Natural killer cell (primary cell): ENCODE results near the gene DUSP1. TPM values are rescaled to one million over a fixed set of nuclear protein-coding genes. Genes with fewer than 3 reads are reported as not detected.

Source experiments
- ATAC-seq, 3 donors: fragments of 150-1000 bp in 2 of 3; fragments of 200-7000 bp in 1 of 3; cut with Tn5 transposase; 1 replicate in 1 of 3; 2 replicates in 2 of 3; pipeline ENCODE4 v1.10.0; 2021; ENCODE audit warnings: mild to moderate bottlenecking in 2 of 3, moderate library complexity in 2 of 3
- DNase-seq, 2 donors: peaks; one replicate each; pipeline versions ENCODE4 v3.0.0 to v3.0.0-alpha.2; 2013 to 2021; ENCODE audit warnings: mixed read lengths in 1 of 2
- H3K27ac ChIP-seq: one replicate; pipeline ENCODE4 v1.5.1; 2013; ENCODE audit warnings: mild to moderate bottlenecking, low read length
- H3K27me3 ChIP-seq: one replicate; pipeline ENCODE4 v1.6.1; 2013; ENCODE audit warnings: low read length; ENCODE audit not compliant: control insufficient read depth, insufficient read depth
- H3K36me3 ChIP-seq: one replicate; pipeline ENCODE4 v1.6.1; 2013; ENCODE audit warnings: low read length; ENCODE audit not compliant: control insufficient read depth, insufficient read depth
- H3K4me1 ChIP-seq: one replicate; pipeline ENCODE4 v1.6.1; 2013; ENCODE audit warnings: low read length; ENCODE audit not compliant: control insufficient read depth, insufficient read depth
- H3K4me3 ChIP-seq: one replicate; pipeline ENCODE4 v1.5.1; 2013; ENCODE audit warnings: low read length
- H3K9me3 ChIP-seq: one replicate; pipeline ENCODE4 v1.6.1; 2013; ENCODE audit warnings: low read length; ENCODE audit not compliant: control insufficient read depth, insufficient read depth
- H3K27ac Mint-ChIP-seq, 2 donors: one replicate each; pipeline ENCODE4 v1.8.0; 2022; ENCODE audit warnings: mild to moderate bottlenecking in 2 of 2, mixed read lengths in 2 of 2, moderate library complexity in 1 of 2
- H3K27me3 Mint-ChIP-seq, 2 donors: one replicate each; pipeline ENCODE4 v1.8.0; 2022; ENCODE audit warnings: low read depth in 2 of 2, mixed read lengths in 2 of 2
- H3K36me3 Mint-ChIP-seq: one replicate; pipeline ENCODE4 v1.8.0; 2022; ENCODE audit warnings: mixed read lengths
- H3K4me1 Mint-ChIP-seq, 2 donors: one replicate each; pipeline ENCODE4 v1.8.0; 2022; ENCODE audit warnings: mixed read lengths in 2 of 2
- H3K4me3 Mint-ChIP-seq: one replicate; pipeline ENCODE4 v1.8.0; 2022; ENCODE audit warnings: mild to moderate bottlenecking, moderate library complexity, mixed read lengths
- H3K9me3 Mint-ChIP-seq, 2 donors: one replicate each; pipeline ENCODE4 v1.8.0; 2022; ENCODE audit warnings: mixed read lengths in 2 of 2
- CTCF ChIP-seq: fragments of 200-600 bp; IDR thresholded peaks from one replicate; pipeline ENCODE4 v1.8.0; 2022; ENCODE audit warnings: antibody characterized with exemption
- WGBS: methylation state at CpG from one replicate; pipeline ENCODE4 v1.1.7; 2013; ENCODE audit warnings: missing lambda C conversion rate; ENCODE audit not compliant: insufficient coverage; 5-methylcytosine and 5-hydroxymethylcytosine counted together
- intact Hi-C: fragments of 100-400 bp; cut with micrococcal nuclease; formaldehyde crosslinking; loops from one replicate; pipeline ENCODE4 v1.14.2; 2022
- total RNA-seq, 4 donors: library from RNA; stranded (reverse); fragments of 120-200 nt in 1 of 4; gene quantifications; one replicate each; pipeline versions ENCODE4 v1.2.3 to v1.2.4, GENCODE V29; 2013 to 2022

Gene DUSP1
- total RNA-seq, 3 donors from 2014 or later (not counting 1 experiment from before 2014, with no cell fraction given) = 1,579 to 2,725 (median 2,168) TPM

- intact Hi-C loops = loop anchor here (1.0 to 5.0 kb wide), 7 partner anchors 11 to 589 kb away; no protein-coding TSS in a partner anchor
- ATAC-seq = peak in 2 of 3 donors; percentile 3 to 8
- Mint-ChIP-seq H3K27ac (peak overlapping the region; percentile 98 to 99), H3K36me3 (peaks cover 12% of the 10 kb centered on the region), H3K9me3 (no peaks in the 10 kb centered on the region), H3K4me3 (peak overlapping the region; percentile 90), H3K4me1 (peaks cover 49 to 59% of the 10 kb centered on the region in 2 donors), H3K27me3 (no peaks in the 10 kb centered on the region)
- H3K27ac ChIP-seq = peak overlapping the region; percentile 79
- WGBS = 83% methylated on average over 4 of the region's 4 CpGs
- peaks cover 45% of the 10 kb centered on the region for H3K4me1 ChIP-seq
- peak in 1 of 2 donors; percentile 72 for DNase-seq
- H3K4me3 ChIP-seq = no peak overlapping the region
- peaks cover 25% of the 10 kb centered on the region for H3K36me3 ChIP-seq
- H3K27me3 ChIP-seq = no peaks in the 10 kb centered on the region
- TF ChIP-seq CTCF = no peak
- no peaks in the 10 kb centered on the region for H3K9me3 ChIP-seq
Observed at GRCh38 chr5:172765766-172766286, 5.2 kb downstream of the DUSP1 start.

- Histone ChIP-seq H3K27ac (peak overlapping the region; percentile 92), H3K9me3 (no peaks in the 10 kb centered on the region), H3K27me3 (no peaks in the 10 kb centered on the region), H3K4me3 (peak overlapping the region; percentile 43), H3K36me3 (peaks cover 25% of the 10 kb centered on the region), H3K4me1 (peaks cover 42% of the 10 kb centered on the region)
- Mint-ChIP-seq H3K36me3 (peaks cover 12% of the 10 kb centered on the region), H3K27ac (peak overlapping the region; percentile 98 to 99), H3K4me1 (peaks cover 46 to 54% of the 10 kb centered on the region in 2 donors), H3K9me3 (no peaks in the 10 kb centered on the region), H3K27me3 (no peaks in the 10 kb centered on the region), H3K4me3 (peak overlapping the region; percentile 90)
- DNase-seq (peak; percentile 90 to 99), ATAC-seq (peak; percentile 62 to 82 (median 64))
- 2% methylated on average over 22 of the region's 24 CpGs for WGBS
- no peak for TF ChIP-seq CTCF
- intact Hi-C loops = loop anchor here (1.0 to 5.0 kb wide), 7 partner anchors 12 to 588 kb away; no protein-coding TSS in a partner anchor
Observed at GRCh38 chr5:172764861-172765765, 5.9 kb downstream of the DUSP1 start.

GRCh38 chr5:172763120-172763464 lies 7.9 kb downstream of the DUSP1 start:
- intact Hi-C loops = no loop called here
- Histone ChIP-seq H3K4me1 (peaks cover 24% of the 10 kb centered on the region), H3K27ac (no peak overlapping the region), H3K36me3 (peaks cover 5% of the 10 kb centered on the region), H3K4me3 (no peak overlapping the region), H3K9me3 (no peaks in the 10 kb centered on the region), H3K27me3 (no peaks in the 10 kb centered on the region)
- TF ChIP-seq CTCF = no peak
- Mint-ChIP-seq H3K4me1 (peaks cover 32 to 34% of the 10 kb centered on the region in 2 donors), H3K27ac (peak overlapping the region in 1 of 2 donors; percentile 98), H3K36me3 (no peaks in the 10 kb centered on the region), H3K9me3 (no peaks in the 10 kb centered on the region), H3K27me3 (peaks cover 6 to 10% of the 10 kb centered on the region in 2 donors), H3K4me3 (no peak overlapping the region)
- 99% methylated on average over 19 of the region's 21 CpGs for WGBS
- DNase-seq (no peak), ATAC-seq (no peak)
